HCT116 (cell line): ENCODE measurements around the gene IYD.

Experiments used
- CBX3 ChIP-seq: IDR thresholded peaks from 2 replicates; pipeline ENCODE4 v1.6.1; 2012; ENCODE audit warnings: low read depth
- CEBPB ChIP-seq: IDR thresholded peaks from 2 replicates; pipeline ENCODE4 v1.6.1; 2012; ENCODE audit warnings: low read depth
- CTCF ChIP-seq, 3 experiments: fragments of 200-600 bp in 1 of 3; sonication (generic) in 1 of 3; IDR thresholded peaks in 2 of 3; conservative IDR thresholded peaks in 1 of 3; 2 replicates each; pipeline ENCODE4 v1.5.1; 2012 to 2017; ENCODE audit warnings: low read depth in 2 of 3, low read length in 2 of 3, antibody characterized with exemption in 1 of 3, borderline replicate concordance in 1 of 3, control low read depth in 1 of 3, mild to moderate bottlenecking in 1 of 3, mixed read lengths in 1 of 3, mixed run types in 1 of 3, moderate library complexity in 1 of 3; ENCODE audit not compliant: insufficient read depth in 1 of 3
- EZH2 ChIP-seq: fragments of 200-600 bp; sonication (generic); IDR thresholded peaks from 2 replicates; pipeline ENCODE4 v1.6.1; 2017; ENCODE audit warnings: antibody characterized with exemption, mixed run types
- EZH2phosphoT487 ChIP-seq: fragments of 200-600 bp; IDR thresholded peaks from 2 replicates; pipeline ENCODE4 v1.6.1; 2018; ENCODE audit warnings: antibody characterized with exemption, borderline replicate concordance
- POLR2A ChIP-seq: IDR thresholded peaks from 2 replicates; pipeline ENCODE4 v1.7.0; 2011; ENCODE audit warnings: borderline replicate concordance; ENCODE audit not compliant: insufficient read depth, insufficient read length; ENCODE audit errors: extremely low read depth
- POLR2AphosphoS5 ChIP-seq: IDR thresholded peaks from 2 replicates; pipeline ENCODE4 v1.6.1; 2011; ENCODE audit warnings: mild to moderate bottlenecking, low read depth, low read length, moderate library complexity
- SIN3A ChIP-seq: IDR thresholded peaks from 2 replicates; pipeline ENCODE4 v1.6.1; 2012; ENCODE audit warnings: low read depth
- TCF7L2 ChIP-seq: IDR thresholded peaks from 2 replicates; pipeline ENCODE4 v1.7.0; 2011; ENCODE audit warnings: borderline replicate concordance, inconsistent platforms; ENCODE audit not compliant: insufficient read depth, insufficient read length; ENCODE audit errors: extremely low read depth
- YY1 ChIP-seq: IDR thresholded peaks from 2 replicates; pipeline ENCODE4 v1.6.1; 2011; ENCODE audit warnings: low read length, low read depth, moderate library complexity, mild to moderate bottlenecking; ENCODE audit not compliant: insufficient replicate concordance; ENCODE audit errors: extremely low read depth
- ZFX ChIP-seq: fragments of 450-650 bp; IDR thresholded peaks from 2 replicates; pipeline ENCODE4 v1.6.1; 2017
- TF ChIP-seq, protein P1 (sequence below): IDR thresholded peaks from 2 replicates; pipeline ENCODE4 v1.6.1; 2012

DNA sequence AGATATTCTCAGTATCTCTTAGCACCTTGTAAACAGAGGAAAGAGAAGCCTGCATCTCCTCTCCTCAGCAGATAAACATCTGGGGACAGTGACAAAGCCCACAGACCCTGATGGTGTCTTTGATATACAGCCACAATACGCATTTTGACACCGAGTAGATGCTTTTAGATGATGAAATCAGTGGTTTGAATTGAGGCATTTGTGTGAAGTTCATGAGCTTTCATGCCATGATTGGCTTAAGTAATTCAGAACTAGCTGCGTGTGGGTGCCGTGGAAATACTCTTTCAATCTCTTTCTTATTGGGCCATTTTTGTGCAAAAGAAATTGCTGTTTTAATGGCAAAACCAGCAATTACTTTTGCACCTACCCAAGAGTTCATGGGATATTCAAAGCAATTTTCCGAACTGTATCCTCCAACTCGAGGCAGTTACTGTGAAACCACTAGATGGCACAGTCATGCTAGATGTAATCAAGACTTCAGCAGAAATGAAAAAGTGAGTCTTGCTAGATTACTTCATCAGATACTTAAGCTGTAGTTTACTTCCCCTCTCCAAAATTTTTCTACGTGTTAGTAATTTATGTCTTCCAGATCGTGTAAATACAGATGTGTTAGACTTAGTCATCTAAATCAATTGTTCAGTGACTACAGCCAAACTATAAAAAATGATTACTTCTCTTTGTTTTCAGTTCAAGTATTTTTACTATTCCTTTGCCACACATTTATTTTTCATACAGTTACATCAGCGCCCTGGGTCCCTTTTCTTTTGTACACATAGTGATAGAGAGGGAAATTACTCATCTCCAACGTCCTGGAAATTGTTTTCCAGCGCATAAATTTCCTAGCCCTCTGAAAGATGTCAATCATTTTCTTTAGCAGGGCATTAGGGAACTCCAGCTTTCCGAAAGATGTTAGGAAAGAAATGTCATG, 49.4 kb downstream of the IYD start:
- TF ChIP-seq CEBPB (peak; percentile 86), CTCF (IDR thresholded peaks at IDR 0.05 in 2 of 3, conservative IDR thresholded peaks at IDR 0.05 in 1 of 3; ENCODE audit: borderline replicate concordance in 1 of 3, insufficient read depth in 1 of 3, low read depth in 2 of 3, low read length in 2 of 3) (peak; percentile 80 to 88 (median 83)), SIN3A (no peak), EZH2phosphoT487 (no peak), POLR2AphosphoS5 (no peak), POLR2A (no peak), EZH2 (no peak), CBX3 (peak; percentile 74), TCF7L2 (peak; percentile 10), ZFX (no peak), YY1 (peak; percentile 38)
- TF ChIP-seq, protein P1, sequence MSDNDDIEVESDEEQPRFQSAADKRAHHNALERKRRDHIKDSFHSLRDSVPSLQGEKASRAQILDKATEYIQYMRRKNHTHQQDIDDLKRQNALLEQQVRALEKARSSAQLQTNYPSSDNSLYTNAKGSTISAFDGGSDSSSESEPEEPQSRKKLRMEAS = peak; percentile 58; the same call in 1 of the 2 replicates
